Measurements from ENCODE around the gene HOXB8.
A peak's percentile ranks its signal among the peaks of the same experiment; 100 is the strongest.

Gene HOXB8

GRCh38 chr17:48610282-48611211 is 4.5 kb downstream of the HOXB8 start, which contains the start of gene HOXB7:
Gene HOXB7 (minus strand): TSS chr17:48611017. CDS start chr17:48610918, 99 bp downstream.
- DNase-seq: peak in 5 of 51 donors; percentile 1 to 18 (median 2)

GRCh38 chr17:48609759-48610281 is 5.3 kb downstream of the HOXB8 start:
- no peak for DNase-seq

DNA sequence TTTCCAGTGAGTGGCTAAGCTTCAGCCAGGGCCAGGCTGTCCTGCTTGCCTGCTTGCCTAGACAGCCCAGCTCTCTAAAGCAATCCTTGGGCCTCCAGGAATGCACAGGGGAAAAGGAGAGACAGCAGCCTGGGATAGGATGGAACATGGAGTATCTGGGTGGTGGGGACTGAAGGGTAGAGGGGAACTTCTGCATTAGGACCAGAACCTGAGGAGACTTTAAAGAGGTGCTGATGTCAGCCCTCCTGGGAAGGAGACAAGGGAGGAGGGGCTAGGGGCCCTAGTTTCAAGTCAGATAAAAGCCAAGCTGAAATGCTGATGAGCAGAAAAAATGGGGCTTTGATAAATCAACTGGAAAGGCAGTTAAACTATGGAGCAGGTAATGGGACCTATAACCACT is 6.1 kb downstream of the HOXB8 start:
- no peak for DNase-seq

DNA sequence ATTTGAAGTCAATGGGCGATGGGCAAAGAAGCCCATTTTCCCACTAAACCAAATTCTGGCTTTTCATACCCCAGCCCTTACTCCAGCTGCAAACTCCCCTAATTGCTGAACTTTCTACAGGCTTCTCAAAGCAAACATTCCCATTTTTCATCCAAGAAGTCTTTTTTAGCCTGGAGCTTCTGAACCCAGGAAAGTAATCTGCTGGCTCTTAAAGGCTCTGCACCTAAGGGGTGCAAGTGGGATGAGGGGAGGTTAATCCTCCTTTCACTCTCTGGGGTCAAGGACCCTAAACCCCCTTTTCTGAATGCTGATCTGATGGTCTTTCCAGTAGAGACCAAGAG is 6.6 kb downstream of the HOXB8 start:
- DNase-seq: no peak

GRCh38 chr17:48606892-48607614 is 8.0 kb downstream of the HOXB8 start:
- no peak for DNase-seq

GRCh38 chr17:48605991-48606891 is 8.9 kb downstream of the HOXB8 start:
- DNase-seq: no peak

GRCh38 chr17:48605409-48605919 is 9.6 kb downstream of the HOXB8 start:
- DNase-seq: no peak

- no peak for DNase-seq
Observed at GRCh38 chr17:48604770-48605329, 10.2 kb downstream of the HOXB8 start, which contains the start of gene HOXB6. Gene HOXB6 (minus strand): TSS chr17:48604986. CDS start chr17:48598150, 6,836 bp downstream.

DNA sequence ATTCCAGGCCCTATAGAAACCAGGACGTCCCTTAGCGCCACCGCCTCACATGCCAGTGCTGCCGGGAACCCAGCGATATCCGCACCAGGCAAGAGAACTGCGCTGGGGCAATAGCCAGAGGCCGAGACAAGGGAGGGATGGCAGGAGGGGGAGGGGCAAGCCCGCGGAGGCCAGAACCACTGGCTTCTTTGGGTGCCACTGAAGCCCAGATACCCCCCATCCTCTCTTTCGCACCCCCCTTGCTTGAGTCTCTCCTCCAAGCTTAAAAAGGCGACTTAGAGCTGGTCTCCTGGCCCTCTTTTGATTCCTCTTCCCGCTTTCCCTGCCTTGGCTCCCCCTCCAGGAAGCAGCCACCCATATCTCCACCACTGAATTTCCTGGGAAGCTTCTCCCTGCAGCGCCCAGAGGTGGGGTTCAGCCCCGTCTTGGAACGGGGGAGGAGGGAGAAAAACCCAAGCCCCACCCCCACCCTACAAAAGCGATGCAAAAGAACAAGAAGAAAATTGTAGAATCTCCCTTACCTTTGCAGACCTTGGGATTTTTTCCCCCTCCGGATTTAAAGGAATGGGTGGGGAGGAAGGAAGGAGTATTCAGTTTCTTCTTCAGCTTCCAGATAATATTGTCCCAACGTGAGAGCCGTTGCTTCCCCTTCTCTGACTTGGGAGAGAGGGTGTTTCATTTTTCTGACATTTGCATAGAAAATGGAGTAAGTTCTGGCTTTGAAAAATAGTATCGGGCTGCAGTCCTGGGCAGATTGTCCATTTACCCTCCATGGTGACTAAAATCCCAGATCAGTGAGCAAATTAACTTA is 10.9 kb downstream of the HOXB8 start:
- DNase-seq: no peak

GRCh38 chr17:48601539-48602425 is 13.3 kb downstream of the HOXB8 start:
- no peak for DNase-seq

GRCh38 chr17:48601207-48601538 is 13.9 kb downstream of the HOXB8 start:
- DNase-seq: no peak

DNA sequence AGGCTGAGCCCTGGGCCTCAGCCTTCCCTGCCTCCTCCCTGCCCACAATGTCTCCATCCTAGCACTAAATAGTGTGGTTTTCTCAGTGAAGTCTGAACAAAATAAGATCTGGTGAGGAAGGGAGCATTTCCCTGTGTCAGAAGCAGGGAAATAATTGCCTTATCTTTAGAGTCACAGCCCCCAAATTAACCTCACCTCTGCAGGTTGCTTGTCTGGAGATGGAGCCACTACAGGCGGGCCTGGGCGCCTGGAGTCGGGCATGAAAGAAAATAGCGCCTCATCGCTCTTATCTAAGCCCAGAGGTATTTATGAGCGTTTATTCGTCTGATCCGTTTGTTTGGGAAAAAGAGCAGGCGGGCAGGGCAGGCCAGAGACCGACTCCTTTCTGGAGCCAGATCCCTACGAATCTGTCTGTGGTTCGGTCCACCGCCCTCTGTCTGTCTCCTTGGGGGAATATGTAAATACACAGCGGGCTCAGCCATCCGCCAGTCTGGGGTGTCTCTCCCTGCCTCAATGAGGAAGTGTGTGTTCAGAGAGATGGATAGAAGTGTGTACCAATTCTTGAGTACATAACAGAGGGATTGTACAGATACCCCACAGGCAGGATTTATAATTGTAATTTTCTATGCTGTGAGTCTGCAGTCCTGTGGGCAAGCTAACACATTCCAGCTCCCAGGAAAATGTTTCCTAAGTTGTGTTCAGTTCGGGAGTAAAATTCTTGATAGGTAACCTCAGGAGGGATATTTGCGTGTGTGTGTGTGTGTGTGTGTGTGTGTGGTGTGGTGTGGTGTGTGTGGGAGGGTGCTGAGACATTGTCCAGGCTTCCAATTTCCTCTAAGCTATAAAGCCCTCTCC is 14.6 kb downstream of the HOXB8 start:
- DNase-seq: no peak

GRCh38 chr17:48599354-48599753 is 15.7 kb downstream of the HOXB8 start:
- DNase-seq: no peak

DNA sequence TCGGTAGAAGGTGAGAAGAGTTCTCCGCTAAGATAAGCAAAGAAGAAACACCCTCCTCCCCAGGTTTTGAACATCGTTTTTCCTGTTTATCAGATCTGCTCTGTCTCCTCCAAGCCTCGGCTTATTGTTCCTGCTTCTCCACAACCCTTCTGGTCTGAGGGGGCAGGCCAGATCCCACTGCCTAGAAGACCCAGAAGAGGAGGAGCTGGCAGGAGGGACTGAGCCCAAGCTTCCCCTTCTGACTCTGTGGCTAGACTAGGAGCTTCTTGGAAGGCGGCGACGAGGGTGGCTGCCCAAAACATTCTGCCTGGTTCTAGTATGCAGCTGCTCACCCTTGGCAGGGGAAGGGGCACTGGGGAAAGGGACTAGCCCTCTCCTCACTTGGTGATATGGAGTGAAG is 16.4 kb downstream of the HOXB8 start:
- no peak for DNase-seq

- DNase-seq: no peak
Observed at GRCh38 chr17:48597778-48598631, 17.1 kb downstream of the HOXB8 start.

DNA sequence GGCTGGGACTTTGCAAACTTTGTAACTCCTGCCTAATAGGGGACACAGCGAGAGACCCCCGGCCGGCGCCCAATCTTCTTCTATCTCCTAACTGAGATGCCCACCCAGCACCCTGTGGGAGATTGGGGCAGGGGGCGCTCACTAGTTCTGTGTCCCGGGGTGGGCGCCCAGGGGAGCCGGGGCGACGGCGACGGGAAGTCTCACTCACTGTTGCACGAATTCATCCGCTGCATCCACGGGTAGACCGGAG is 17.6 kb downstream of the HOXB8 start:
- DNase-seq: no peak

Data from hypothalamus (tissue), 51 donors.